Fibroblast of the aortic adventitia (primary cell): Measurements from ENCODE around the gene GALR3. TPM values are rescaled to one million over a fixed set of nuclear protein-coding genes. Genes with fewer than 3 reads are reported as not detected.

ENCODE experiments used
- DNase-seq: peaks from one replicate; pipeline ENCODE4 v3.0.0-alpha.2; 2010; ENCODE audit warnings: low read depth
- H3K4me3 ChIP-seq: 2 replicates; pipeline ENCODE4 v1.5.1; 2011; ENCODE audit warnings: low read depth, mild to moderate bottlenecking, control low read depth, low read length, moderate library complexity
- CTCF ChIP-seq: IDR thresholded peaks from 2 replicates; pipeline ENCODE4 v1.5.1; 2011; ENCODE audit warnings: mild to moderate bottlenecking, low read length, control low read depth, inconsistent platforms; ENCODE audit not compliant: insufficient read depth
- total RNA-seq: library from RNA; depleted of rRNA; stranded (reverse); fragments of >200 nt; gene quantifications from 2 replicates; pipeline ENCODE4 v1.2.3, GENCODE V29; 2012; ENCODE audit warnings: low replicate concordance

The GALR3 gene
- total RNA-seq, 1 donor = not detected

DNA sequence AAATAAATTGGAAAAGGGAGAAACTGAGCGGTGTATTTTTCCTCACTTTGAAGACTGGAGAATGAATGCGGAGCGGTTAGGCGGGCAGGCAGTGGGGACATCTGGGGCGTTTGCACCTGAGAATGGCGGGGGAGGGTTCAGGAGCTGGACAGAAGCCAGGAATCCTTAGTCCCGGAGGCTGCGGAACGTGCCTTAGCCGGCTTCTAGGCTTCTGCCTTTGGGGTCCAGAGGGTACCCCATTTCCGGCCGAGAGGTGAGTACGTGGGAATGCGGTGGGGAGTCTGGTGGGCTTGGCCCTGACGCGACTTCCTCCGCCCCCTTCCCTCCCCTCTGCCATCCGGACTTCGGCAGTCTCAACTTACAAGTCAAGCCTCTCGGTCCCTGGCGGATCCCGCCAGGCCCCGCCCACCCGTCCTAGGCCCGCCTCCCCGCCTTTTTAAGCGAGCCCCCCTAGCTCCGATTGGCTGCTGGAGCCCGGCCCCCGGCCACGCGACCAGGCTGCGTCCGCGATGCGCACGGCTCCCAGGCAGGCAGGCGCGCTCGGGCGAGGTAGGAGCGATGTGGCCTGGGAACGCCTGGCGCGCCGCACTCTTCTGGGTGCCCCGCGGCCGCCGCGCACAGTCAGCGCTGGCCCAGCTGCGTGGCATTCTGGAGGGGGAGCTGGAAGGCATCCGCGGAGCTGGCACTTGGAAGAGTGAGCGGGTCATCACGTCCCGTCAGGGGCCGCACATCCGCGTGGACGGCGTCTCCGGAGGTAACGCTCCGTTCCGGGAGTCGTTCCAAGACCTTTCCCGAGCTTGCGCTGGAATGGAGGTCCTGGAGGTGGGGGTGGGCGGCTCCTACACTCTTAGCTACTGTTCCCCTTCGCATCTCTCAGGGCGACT is 15.5 kb upstream of the GALR3 start, which contains the start of gene GCAT:
Gene GCAT (plus strand): TSS at position 525 of the 884 bp plus-strand sequence. CDS start 34 bp downstream, at position 559.
- DNase-seq = peak; percentile 93
- no peak for TF ChIP-seq CTCF

DNA sequence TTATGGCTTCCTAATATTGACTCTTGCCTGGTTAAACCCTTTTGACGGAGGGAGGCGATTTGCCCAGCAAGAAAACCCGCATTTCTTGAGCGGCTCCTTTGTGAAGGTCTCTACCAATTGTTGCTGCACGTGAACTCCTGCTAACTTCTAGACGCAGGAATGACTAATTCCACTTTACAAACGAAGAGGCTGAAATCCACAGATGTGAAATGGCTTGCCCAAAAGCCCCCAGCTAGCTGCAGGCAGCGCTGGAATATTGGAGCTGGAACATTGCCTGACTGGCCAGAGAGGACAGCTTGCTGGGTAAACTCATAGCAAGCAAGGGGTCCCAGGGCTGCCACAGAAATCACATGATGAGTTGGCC is 14.9 kb upstream of the GALR3 start:
- DNase-seq = peak; percentile 47
- H3K4me3 ChIP-seq = peak overlapping the region; percentile 85
- no peak for TF ChIP-seq CTCF

More for the DNA sequence above, 15.5 kb upstream of the GALR3 start, which contains the start of gene GCAT:
- H3K4me3 ChIP-seq = peak within 1 kb of the TSS; percentile 85

GRCh38 chr22:37809672-37810333 is 13.4 kb upstream of the GALR3 start:
- no peak for TF ChIP-seq CTCF
- DNase-seq = no peak
- no peak overlapping the region for H3K4me3 ChIP-seq

DNA sequence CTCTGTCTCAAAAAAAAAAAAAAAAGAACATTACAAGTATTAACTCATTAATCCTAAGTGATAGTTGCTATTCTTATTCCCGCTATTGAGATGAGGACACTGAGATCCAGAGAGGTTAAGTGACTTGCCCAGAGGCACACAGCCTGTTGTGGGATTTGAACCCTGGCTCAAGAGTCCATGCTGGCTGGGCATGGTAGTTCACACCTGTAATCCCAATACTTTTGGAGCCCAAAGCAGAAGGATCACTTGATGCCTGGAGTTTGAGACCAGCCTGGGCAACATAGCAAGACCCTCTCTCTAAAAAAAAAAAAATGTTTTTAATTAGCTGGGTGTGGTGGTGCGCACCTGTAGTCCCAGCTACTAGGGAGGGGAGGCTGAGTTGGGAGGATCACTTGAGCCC is 11.3 kb upstream of the GALR3 start:
- no peak overlapping the region for H3K4me3 ChIP-seq
- TF ChIP-seq CTCF = no peak
- DNase-seq = no peak

DNA sequence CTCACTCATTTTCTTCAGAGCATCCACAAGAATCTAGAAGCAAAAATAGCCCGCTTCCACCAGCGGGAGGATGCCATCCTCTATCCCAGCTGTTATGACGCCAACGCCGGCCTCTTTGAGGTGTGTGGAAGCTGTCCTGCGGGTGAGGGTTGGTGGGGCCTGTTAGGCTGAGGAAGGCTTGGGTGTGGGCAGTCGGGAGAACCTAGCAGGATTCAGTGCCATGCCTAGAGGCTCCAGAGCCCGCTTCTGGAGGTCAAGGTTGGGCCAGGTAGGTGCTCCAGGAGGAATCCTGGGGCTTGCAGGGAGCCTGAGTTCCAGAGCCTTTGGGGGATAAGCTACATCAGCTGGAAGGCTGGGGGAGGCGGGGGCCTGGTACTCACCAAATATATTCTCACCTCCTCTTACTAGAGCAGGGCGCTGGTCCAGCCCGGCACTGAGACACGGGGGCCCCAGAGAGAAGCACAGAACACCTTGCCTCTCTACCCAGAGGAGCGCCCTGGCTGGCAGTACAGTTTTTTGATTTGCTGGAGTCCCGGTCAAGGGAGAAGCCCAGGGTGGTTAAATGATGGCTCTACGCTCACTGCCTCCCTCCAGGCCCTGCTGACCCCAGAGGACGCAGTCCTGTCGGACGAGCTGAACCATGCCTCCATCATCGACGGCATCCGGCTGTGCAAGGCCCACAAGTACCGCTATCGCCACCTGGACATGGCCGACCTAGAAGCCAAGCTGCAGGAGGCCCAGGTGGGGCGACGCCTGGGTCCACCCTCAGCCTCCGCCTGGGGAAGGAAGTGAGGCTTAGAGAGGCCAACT is 10.1 kb upstream of the GALR3 start:
- DNase-seq = no peak
- no peak for TF ChIP-seq CTCF
- H3K4me3 ChIP-seq = no peak overlapping the region

DNA sequence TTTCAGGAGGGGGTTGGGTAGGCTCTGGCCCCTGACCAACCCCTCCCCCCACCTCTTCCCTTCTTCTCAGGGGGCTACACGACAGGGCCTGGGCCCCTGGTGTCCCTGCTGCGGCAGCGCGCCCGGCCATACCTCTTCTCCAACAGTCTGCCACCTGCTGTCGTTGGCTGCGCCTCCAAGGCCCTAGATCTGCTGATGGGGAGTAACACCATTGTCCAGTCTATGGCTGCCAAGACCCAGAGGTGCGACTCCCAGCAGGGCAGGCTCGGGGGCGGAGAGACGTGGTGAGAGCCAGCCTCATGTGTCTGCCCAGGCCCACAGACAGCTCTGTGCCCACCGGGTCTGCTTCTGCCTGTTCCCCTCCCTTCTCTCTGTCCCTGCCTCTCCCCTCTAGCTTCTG is 7.6 kb upstream of the GALR3 start:
- no peak for DNase-seq
- no peak for TF ChIP-seq CTCF
- no peak overlapping the region for H3K4me3 ChIP-seq
